A549 (cell line): Measurements from ENCODE around the gene SLC66A2.

ENCODE experiments used
- CTCF ChIP-seq: fragments of >200 bp; sonication (Bioruptor Twin); formaldehyde crosslinking; IDR thresholded peaks from 3 replicates; pipeline ENCODE4 v1.5.1; 2016
- KDM1A ChIP-seq: fragments of 200-600 bp; sonication (generic); IDR thresholded peaks from 2 replicates; pipeline ENCODE4 v1.6.1; 2016; ENCODE audit warnings: low read depth, mild to moderate bottlenecking
- MAX ChIP-seq: IDR thresholded peaks from 2 replicates; pipeline ENCODE4 v1.6.1; 2012
- MAZ ChIP-seq: fragments of 150-350 bp; IDR thresholded peaks from 2 replicates; pipeline ENCODE4 v1.6.1; 2014; ENCODE audit warnings: antibody characterized with exemption, low read depth, low read length, borderline replicate concordance
- NR3C1 ChIP-seq: fragments of >200 bp; sonication (Bioruptor Twin); formaldehyde crosslinking; IDR thresholded peaks from 3 replicates; pipeline ENCODE4 v1.6.1; 2017
- RAD21 ChIP-seq, 2 experiments: fragments of >200 bp in 1 of 2; sonication (Bioruptor Twin) in 1 of 2; formaldehyde crosslinking in 1 of 2; IDR thresholded peaks in 1 of 2; conservative IDR thresholded peaks in 1 of 2; 2 replicates in 1 of 2; 3 replicates in 1 of 2; pipeline ENCODE4 v1.6.1; 2012 to 2018; ENCODE audit warnings: inconsistent platforms in 1 of 2
- RCOR1 ChIP-seq: fragments of 150-350 bp; IDR thresholded peaks from 2 replicates; pipeline ENCODE4 v1.6.1; 2014; ENCODE audit warnings: antibody characterized with exemption, low read length, low read depth
- REST ChIP-seq: fragments of 200-600 bp; sonication (generic); IDR thresholded peaks from 2 replicates; pipeline ENCODE4 v1.6.1; 2016; ENCODE audit warnings: antibody characterized with exemption, mild to moderate bottlenecking, moderate library complexity

GRCh38 chr18:79906706-79907105 is 44.7 kb downstream of the SLC66A2 start:
- TF ChIP-seq KDM1A (no peak), CTCF (no peak), MAZ (no peak), RAD21 (conservative IDR thresholded peaks at IDR 0.05 in 1 of 2, IDR thresholded peaks at IDR 0.05 in 1 of 2) (no peak), REST (no peak), RCOR1 (no peak), MAX (no peak), NR3C1 (no peak)
